Neural progenitor cell (in vitro differentiated cells): ENCODE measurements around the gene ZNF79. TPM values are rescaled to one million over a fixed set of nuclear protein-coding genes. Genes with fewer than 3 reads are reported as not detected.

Source experiments
- DNase-seq: peaks from one replicate; pipeline ENCODE4 v3.0.0-alpha.2; 2016; ENCODE audit warnings: low spot score
- H2AFZ ChIP-seq: fragments of 200-600 bp; sonication (generic); replicated peaks from 2 replicates; pipeline ENCODE4 v1.6.1; 2016; ENCODE audit warnings: antibody characterized with exemption
- H3F3A ChIP-seq: fragments of 200-600 bp; sonication (generic); 2 replicates; pipeline ENCODE4 v1.6.1; 2016; ENCODE audit warnings: antibody characterized with exemption, low read depth
- H3K27ac ChIP-seq: fragments of 200-600 bp; sonication (generic); 2 replicates; pipeline ENCODE4 v1.5.1; 2016; ENCODE audit warnings: mild to moderate bottlenecking
- H3K27me3 ChIP-seq: fragments of 200-600 bp; sonication (generic); 2 replicates; pipeline ENCODE4 v1.6.1; 2016; ENCODE audit warnings: mild to moderate bottlenecking, moderate library complexity
- H3K36me3 ChIP-seq: fragments of 200-600 bp; sonication (generic); 2 replicates; pipeline ENCODE4 v1.5.1; 2016
- H3K4me1 ChIP-seq: fragments of 200-600 bp; sonication (generic); 2 replicates; pipeline ENCODE4 v1.6.1; 2016; ENCODE audit warnings: mixed run types
- H3K4me2 ChIP-seq: fragments of 200-600 bp; sonication (generic); 2 replicates; pipeline ENCODE4 v1.6.1; 2016
- H3K4me3 ChIP-seq: fragments of 200-600 bp; sonication (generic); 2 replicates; pipeline ENCODE4 v1.5.1; 2016
- H3K79me2 ChIP-seq: fragments of 200-600 bp; sonication (generic); 2 replicates; pipeline ENCODE4 v1.6.1; 2016; ENCODE audit warnings: low read depth
- H3K9ac ChIP-seq: fragments of 200-600 bp; sonication (generic); 2 replicates; pipeline ENCODE4 v1.6.1; 2016
- H3K9me3 ChIP-seq: fragments of 200-600 bp; sonication (generic); 2 replicates; pipeline ENCODE4 v1.5.1; 2016; ENCODE audit warnings: low read depth
- H4K20me1 ChIP-seq: fragments of 200-600 bp; sonication (generic); 2 replicates; pipeline ENCODE4 v1.6.1; 2016; ENCODE audit warnings: low read depth
- H3K27ac Mint-ChIP-seq: 3 replicates; pipeline ENCODE4 v1.8.0; 2021; ENCODE audit warnings: mixed read lengths
- H3K27me3 Mint-ChIP-seq: 2 replicates; pipeline ENCODE4 v1.8.0; 2022; ENCODE audit warnings: low read depth, mild to moderate bottlenecking, inconsistent platforms, moderate library complexity, mixed read lengths; ENCODE audit not compliant: insufficient read depth
- H3K36me3 Mint-ChIP-seq: 3 replicates; pipeline ENCODE4 v1.8.0; 2021; ENCODE audit warnings: mixed read lengths
- H3K4me1 Mint-ChIP-seq: 3 replicates; pipeline ENCODE4 v1.8.0; 2021; ENCODE audit warnings: mixed read lengths
- H3K4me3 Mint-ChIP-seq: 3 replicates; pipeline ENCODE4 v1.8.0; 2021; ENCODE audit warnings: mild to moderate bottlenecking, moderate library complexity, mixed read lengths
- H3K9me3 Mint-ChIP-seq: 3 replicates; pipeline ENCODE4 v1.8.0; 2020; ENCODE audit warnings: mixed read lengths
- CTCF ChIP-seq: fragments of 200-600 bp; sonication (generic); IDR thresholded peaks from 2 replicates; pipeline ENCODE4 v1.5.1; 2017; ENCODE audit warnings: antibody characterized with exemption, mild to moderate bottlenecking
- EZH2 ChIP-seq: fragments of 200-600 bp; sonication (generic); IDR thresholded peaks from 2 replicates; pipeline ENCODE4 v1.6.1; 2017; ENCODE audit warnings: antibody characterized with exemption, mild to moderate bottlenecking, moderate library complexity
- EZH2phosphoT487 ChIP-seq: fragments of 200-600 bp; sonication (generic); IDR thresholded peaks from 2 replicates; pipeline ENCODE4 v1.6.1; 2017; ENCODE audit warnings: antibody characterized with exemption
- total RNA-seq: library from RNA; depleted of rRNA; stranded (reverse); fragments of >200 nt; gene quantifications from 2 replicates; pipeline ENCODE4 v1.2.3, GENCODE V29; 2015; ENCODE audit warnings: low replicate concordance

ZNF79 gene
- total RNA-seq, 1 donor from 2014 or later = 6.7 TPM

- no peak overlapping the region for H3K4me3 ChIP-seq
- peaks cover 3% of the 10 kb centered on the region for H3K27me3 Mint-ChIP-seq
Observed at GRCh38 chr9:127467621-127468020, 43.4 kb downstream of the ZNF79 start.

GRCh38 chr9:127470662-127471061, 46.5 kb downstream of the ZNF79 start:
- H3K36me3 Mint-ChIP-seq = peaks cover 9% of the 10 kb centered on the region
- Histone ChIP-seq H3K27ac (no peak overlapping the region), H3K27me3 (no peaks in the 10 kb centered on the region), H3K79me2 (no peaks in the 10 kb centered on the region), H3K36me3 (no peaks in the 10 kb centered on the region), H3F3A (no peaks in the 10 kb centered on the region), H3K9me3 (no peaks in the 10 kb centered on the region), H3K4me3 (no peak overlapping the region), H3K4me1 (no peaks in the 10 kb centered on the region), H3K4me2 (no peak overlapping the region), H4K20me1 (no peaks in the 10 kb centered on the region), H2AFZ (no peak overlapping the region), H3K9ac (no peak overlapping the region)
- H3K4me3 Mint-ChIP-seq = no peak overlapping the region
- H3K27ac Mint-ChIP-seq = no peak overlapping the region
- H3K27me3 Mint-ChIP-seq = peaks cover 3% of the 10 kb centered on the region
- DNase-seq = no peak
- TF ChIP-seq EZH2 = no peak
- TF ChIP-seq EZH2phosphoT487 = no peak
- no peak for TF ChIP-seq CTCF
- no peaks in the 10 kb centered on the region for H3K4me1 Mint-ChIP-seq
- H3K9me3 Mint-ChIP-seq = no peaks in the 10 kb centered on the region

More at GRCh38 chr9:127467621-127468020, 43.4 kb downstream of the ZNF79 start:
- H3K9ac ChIP-seq = no peak overlapping the region
- H3K27me3 ChIP-seq = no peaks in the 10 kb centered on the region
- H3K4me3 Mint-ChIP-seq = no peak overlapping the region
- H3K4me2 ChIP-seq = no peak overlapping the region
- no peaks in the 10 kb centered on the region for H3F3A ChIP-seq
- TF ChIP-seq CTCF (no peak), EZH2 (no peak), EZH2phosphoT487 (no peak)
- no peak for DNase-seq
- peaks cover 7% of the 10 kb centered on the region for H3K36me3 Mint-ChIP-seq
- no peak overlapping the region for H2AFZ ChIP-seq
- no peak overlapping the region for H3K27ac Mint-ChIP-seq
- no peaks in the 10 kb centered on the region for H3K9me3 ChIP-seq
- no peaks in the 10 kb centered on the region for H3K79me2 ChIP-seq
- no peaks in the 10 kb centered on the region for H3K9me3 Mint-ChIP-seq
- no peaks in the 10 kb centered on the region for H3K4me1 ChIP-seq
- no peaks in the 10 kb centered on the region for H3K4me1 Mint-ChIP-seq
- no peak overlapping the region for H3K27ac ChIP-seq
- H4K20me1 ChIP-seq = no peaks in the 10 kb centered on the region
- H3K36me3 ChIP-seq = no peaks in the 10 kb centered on the region

- H3K79me2 ChIP-seq = no peaks in the 10 kb centered on the region
- H4K20me1 ChIP-seq = no peaks in the 10 kb centered on the region
- H3K4me2 ChIP-seq = no peak overlapping the region
- H3K9me3 ChIP-seq = no peaks in the 10 kb centered on the region
- Mint-ChIP-seq H3K27me3 (no peaks in the 10 kb centered on the region), H3K4me1 (no peaks in the 10 kb centered on the region), H3K9me3 (no peaks in the 10 kb centered on the region), H3K27ac (no peak overlapping the region), H3K4me3 (no peak overlapping the region), H3K36me3 (peaks cover 10% of the 10 kb centered on the region)
- H2AFZ ChIP-seq = no peak overlapping the region
- H3K27ac ChIP-seq = no peak overlapping the region
- no peak overlapping the region for H3K9ac ChIP-seq
- H3K4me1 ChIP-seq = no peaks in the 10 kb centered on the region
- H3K27me3 ChIP-seq = no peaks in the 10 kb centered on the region
- TF ChIP-seq EZH2phosphoT487 = no peak
- TF ChIP-seq EZH2 = no peak
- no peak for TF ChIP-seq CTCF
- no peak for DNase-seq
- no peaks in the 10 kb centered on the region for H3F3A ChIP-seq
- H3K4me3 ChIP-seq = no peak overlapping the region
- no peaks in the 10 kb centered on the region for H3K36me3 ChIP-seq
Observed at GRCh38 chr9:127473501-127473900, 49.3 kb downstream of the ZNF79 start.

DNA sequence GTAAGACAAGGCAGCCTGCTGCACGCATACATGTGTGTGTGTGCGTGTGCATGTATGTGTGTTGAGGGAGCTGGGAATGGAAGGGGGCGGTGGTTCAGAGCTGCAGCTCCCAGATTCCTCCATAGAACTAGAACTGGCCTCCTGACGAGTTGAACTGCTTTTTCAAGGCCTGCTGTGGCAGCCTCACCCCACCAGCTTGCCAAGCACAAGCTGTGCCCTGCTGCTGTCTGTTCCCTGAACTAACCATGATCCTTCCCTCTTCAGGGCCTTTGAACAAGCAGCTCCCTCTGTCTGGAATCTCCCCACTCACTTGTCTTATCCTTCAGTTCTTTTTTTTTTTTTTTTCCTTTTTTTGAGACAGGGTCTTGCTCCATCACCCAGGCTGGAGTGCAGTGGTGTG, 49.8 kb downstream of the ZNF79 start:
- Histone ChIP-seq H3F3A (no peaks in the 10 kb centered on the region), H3K9ac (no peak overlapping the region), H3K36me3 (no peaks in the 10 kb centered on the region), H2AFZ (no peak overlapping the region), H3K27me3 (no peaks in the 10 kb centered on the region), H3K9me3 (no peaks in the 10 kb centered on the region), H3K27ac (no peak overlapping the region), H3K4me1 (no peaks in the 10 kb centered on the region), H3K4me3 (no peak overlapping the region), H4K20me1 (no peaks in the 10 kb centered on the region), H3K79me2 (no peaks in the 10 kb centered on the region), H3K4me2 (no peak overlapping the region)
- no peaks in the 10 kb centered on the region for H3K9me3 Mint-ChIP-seq
- H3K27ac Mint-ChIP-seq = no peak overlapping the region
- H3K36me3 Mint-ChIP-seq = peaks cover 10% of the 10 kb centered on the region
- no peak for DNase-seq
- TF ChIP-seq EZH2 (no peak), CTCF (no peak), EZH2phosphoT487 (no peak)
- no peaks in the 10 kb centered on the region for H3K4me1 Mint-ChIP-seq
- H3K4me3 Mint-ChIP-seq = no peak overlapping the region
- H3K27me3 Mint-ChIP-seq = peaks cover 2% of the 10 kb centered on the region
